ENCODE results near the gene CST3.
"Not testable (repeated sequence)": the region's sequence is repeated elsewhere in the genome, so short reads cannot be mapped to it uniquely, and the experiment has no call there.

Gene CST3

DNA sequence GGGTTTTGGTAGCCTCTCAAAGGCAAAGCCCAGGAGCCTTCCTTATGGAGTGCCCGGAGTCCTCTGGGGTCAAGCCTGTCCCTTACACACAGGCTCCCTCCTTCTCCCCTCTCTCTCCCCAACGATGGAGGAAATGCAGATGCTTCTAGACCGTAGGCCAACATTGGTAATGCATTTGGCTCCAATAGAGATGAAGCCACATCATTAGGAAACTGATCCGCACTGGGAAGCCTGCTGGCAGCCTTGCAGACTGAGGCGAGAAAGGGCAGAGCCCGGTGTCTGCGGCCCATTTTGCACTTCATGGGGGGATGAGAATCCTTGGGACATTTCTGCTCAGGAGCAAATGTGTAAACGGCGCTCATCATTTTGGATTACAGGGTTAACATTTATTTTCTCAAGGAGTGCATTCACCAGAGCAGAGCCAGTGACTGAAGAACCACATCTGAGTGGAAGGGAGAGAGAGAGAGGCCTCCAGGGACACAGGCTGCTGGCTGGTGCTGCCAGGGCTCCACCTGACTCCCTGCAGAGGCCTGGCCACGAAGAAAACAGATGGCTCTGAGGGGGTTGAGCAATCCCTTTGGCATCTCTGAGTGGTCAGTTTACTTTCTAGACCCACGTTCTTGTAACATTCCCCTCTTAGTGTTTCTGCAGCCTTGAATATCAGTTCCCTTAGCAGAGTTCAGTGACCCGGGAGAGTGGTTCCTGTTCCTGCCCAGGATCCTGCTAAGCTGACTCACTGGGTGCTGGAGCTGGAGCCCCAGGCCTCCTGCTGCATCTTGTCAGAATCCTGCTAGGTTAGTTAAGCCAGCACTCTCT lies 4.4 kb upstream of the CST3 start:
- no peak for DNase-seq

DNA sequence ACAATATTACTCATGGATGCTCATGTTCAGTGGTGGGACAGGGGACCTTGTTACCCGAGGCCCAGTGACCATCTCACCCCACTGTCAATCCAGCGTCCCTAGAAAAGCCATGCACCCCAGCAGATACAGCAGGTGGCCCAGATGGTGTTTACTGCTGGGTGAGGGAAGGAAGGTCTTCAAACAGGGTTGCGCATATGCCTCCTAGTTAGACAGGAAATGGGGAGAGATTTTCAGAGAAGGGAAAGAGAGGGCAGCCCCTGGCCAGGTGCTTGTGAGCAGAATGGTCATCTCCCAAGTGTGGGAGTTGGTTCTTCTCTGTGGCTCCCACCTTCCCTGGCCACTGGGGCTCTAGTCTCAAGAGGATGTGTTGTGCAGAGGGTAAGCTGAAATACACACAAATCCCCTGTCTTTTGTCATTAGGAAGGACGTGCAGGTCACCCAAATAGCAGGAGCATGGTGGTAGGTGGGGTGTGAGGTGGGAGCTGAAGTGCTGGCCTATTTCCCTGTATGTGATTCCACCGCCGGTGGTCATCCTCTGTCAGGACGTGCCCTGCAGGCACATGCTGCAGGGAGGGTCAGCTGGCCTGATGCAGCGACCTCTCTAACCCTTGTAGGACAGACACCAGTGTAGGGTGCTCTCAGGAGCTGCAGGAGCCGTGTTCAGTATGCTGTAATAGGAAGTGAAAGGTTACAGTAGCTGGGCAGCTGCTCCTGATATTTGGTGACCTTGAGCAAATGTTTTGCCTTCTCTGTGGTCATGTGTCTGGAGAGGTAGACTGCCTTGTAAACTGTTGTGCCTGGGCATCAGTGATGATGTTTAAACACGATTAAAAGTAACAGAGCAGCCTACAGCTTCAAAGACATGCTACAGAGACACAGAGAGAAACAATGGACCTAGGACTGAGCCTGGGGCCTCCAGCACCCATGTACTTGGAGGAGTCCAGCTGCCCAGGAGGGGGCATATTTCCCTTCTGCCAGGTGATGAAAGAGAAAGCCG lies 3.2 kb upstream of the CST3 start:
- no peak for DNase-seq

DNA sequence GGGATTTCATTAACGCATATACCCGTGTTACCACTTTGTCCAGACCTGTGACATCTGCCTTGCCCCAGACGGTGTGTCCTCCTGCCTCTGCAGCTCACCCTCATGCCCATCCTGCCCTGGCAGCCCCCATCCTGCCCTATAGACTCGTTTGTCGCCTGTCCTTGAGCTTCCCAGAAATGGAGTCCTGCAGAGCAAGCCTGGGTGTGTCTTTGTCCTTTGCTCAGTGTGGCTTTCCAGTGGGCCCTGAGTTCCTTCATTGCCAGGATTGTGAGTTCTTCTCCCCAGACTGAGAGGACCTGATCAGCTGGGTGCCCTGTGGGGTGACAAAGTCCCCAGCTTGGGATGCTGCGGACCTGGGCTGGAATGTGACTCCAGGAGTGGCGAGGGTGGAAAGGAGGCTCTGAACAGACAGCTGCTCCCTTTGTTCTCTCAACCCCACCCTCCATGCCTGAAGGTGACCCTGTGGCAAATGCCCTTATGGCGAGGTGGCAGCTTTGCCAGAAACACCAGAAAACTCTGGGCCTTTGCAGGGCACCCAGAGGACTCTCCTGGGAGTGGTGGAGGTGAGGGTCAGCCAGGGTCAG lies 2.4 kb upstream of the CST3 start:
- no peak for DNase-seq

DNA sequence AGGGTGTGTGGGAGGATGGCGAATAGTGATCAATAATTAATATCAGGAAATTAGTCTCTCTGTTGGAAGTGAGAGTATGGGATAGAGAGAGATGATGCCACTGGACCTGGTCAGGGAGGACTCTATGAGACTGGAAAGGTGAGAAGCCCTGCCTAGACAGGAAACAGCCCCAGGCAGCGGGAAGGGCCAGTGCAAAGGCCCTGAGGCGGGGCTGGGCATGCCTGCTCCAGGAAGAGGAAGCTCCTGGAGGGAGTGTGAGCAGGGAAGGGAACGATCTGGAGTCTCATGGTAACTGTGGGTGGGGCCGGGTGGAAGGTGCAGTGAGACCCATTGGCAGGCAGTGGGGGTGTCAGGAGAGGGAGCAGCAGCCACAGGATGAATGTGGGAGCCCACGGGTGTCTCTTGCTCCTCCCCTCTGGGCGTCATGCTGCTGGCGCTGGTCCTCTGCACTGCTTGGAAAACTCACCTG lies 1.8 kb upstream of the CST3 start:
- DNase-seq = no peak

DNA sequence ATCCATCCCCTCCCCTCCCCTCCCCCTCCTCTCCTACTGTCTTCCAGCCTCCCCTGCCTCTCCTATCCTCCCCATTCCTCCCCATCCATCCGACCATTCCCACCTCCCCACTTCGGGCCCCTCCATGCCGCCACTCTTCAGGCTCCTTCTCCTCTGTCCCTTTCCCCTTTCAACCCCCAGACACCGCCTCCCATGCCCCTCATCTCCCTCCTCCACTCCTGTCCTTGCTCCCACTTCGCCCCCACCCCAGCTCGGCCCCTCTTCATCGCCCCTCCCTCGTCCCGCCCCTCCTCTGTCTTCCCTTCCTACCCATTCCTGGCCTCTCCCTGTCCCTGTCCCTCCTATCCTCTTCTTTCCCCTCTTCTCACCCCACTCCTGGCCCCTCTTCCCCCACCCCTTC lies 554 bp upstream of the CST3 start:
- no peak for DNase-seq

DNA sequence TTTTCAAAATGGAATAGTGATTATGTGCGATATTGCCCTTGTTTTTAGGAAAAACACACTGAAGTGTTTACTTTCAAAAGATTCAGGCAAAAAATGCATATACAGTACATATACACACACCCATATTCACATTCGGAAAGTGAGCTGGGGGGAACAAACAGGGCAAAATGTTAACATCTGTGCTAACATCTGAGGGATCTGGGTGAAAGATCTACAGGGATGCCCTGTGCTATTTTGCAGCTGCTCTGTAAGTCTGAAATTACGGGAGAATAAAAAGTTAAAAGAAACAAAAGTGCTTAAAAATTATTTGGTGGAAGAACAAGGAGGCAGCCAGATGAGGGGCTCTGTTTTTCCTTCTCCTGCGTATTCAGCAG lies 860 bp downstream of the CST3 start:
- no peak for DNase-seq

DNA sequence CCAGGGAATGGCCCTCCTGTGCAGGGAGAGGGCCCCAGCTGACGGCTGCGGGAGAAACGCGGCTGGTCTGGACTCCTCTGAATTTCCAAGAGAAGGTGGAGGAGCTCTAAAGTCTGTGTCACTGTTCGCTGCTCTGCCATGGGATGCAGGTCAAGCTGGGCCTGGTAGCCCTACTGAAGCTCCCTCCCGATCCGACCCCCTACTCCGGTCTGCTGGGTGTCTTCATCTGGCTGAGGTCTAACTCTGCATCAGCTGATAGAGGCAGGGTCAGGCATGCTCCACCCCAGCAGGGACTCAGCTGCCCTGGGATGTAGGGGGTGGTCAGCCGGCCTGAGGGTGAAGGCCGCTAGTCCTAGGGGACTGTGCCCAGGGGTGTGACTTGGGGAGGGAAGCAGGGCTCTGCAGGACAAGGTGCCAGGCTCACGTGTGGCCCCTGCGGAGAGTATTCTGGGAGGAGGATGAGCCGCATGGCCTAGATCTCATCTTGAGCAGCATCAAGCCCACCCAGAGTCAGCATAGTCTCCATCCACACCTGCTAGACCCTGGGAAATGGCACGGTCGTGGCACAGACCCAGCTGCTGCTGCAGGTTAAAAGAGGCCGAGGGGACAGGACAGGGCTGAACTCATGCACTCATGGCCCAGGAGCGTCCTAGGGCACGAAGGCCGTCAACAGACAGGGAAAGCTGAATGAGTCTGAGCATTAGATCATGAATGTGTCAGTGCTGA lies 1.4 kb downstream of the CST3 start:
- DNase-seq = no peak

DNA sequence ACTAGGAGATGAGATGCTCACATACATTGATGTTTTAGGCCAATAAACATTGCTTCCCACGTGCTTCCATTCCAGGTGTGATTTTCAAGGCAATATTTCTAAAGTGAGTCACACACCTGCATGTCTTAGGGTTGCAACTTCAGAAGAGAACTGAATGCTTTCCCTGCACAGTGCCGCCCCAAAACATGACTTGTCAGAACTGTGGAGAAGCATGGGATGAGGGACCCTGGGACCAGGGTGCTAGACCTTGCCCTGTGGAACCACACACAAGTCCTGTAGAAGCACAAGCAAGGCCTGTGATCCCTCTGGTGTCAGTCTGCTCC lies 2.0 kb downstream of the CST3 start:
- not testable (repeated sequence) for DNase-seq

DNA sequence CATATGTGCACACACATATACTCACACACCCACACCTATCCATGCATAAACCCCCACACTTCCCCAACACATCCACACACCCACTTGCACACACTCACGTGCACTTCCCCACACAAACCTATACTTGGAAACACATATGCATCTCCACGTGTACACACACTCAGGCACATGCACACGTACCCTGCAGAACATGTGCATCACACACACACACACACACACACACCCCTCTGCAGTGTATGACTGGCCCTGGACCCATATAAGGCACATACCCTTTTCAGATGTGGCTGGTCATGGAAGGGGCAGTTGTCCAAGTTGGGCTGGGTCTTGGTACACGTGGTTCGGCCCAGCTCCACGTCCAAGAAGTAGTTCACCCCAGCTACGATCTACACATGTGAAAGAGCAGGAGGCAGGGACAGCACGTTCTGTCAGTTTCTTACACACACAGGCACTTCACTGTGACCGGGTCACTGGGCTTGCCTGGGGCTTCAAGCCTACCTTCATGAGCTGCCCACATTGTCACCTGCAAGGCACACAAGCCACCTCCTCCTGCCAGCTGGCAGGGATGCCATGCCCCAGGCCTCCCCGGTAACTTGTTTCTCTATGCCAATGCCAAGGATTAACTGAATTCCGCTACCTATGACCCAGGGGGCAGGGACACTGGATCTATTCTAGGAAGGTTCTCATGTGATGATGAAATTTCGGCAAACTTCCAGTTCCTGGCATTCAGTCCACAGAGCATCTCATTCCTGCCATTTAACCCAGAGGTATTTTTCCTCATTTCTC lies 2.6 kb downstream of the CST3 start:
- DNase-seq = no peak

DNA sequence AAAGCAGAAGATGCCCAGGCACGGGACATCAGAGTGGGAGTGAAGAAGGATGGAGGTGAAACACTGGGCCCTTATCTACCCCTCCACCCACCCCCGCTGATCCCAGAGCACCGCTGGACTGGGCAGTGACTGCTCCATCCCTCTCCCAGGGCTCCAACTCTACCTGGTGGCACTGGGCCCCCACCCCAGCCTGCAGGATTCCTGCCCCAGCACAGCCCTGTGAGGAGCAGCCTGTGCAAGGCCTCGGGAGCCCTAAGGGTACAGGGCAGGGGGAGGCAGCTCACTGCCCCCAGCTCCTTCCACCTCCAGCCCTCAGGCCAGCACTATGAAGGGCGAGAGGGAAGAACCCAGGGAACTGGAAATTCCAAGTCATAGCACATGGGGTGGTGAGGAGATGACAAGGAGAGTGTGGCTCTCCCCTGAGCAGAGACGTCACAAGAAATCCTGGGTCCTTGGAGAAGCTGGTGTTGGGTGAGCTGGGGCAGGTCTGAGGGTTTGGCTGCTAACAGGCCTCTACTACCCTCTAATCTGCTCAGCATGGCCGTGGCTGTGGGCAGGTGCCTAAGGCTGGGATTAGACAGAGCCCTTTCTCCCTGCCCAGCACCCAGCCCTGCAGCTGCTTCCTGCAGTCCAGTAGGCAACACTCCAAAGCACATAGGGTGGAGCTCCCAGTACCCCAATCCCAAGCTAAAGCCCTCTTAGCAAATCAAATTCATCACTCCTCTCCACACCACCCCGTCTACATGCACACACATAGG lies 3.5 kb downstream of the CST3 start:
- no peak for DNase-seq

DNA sequence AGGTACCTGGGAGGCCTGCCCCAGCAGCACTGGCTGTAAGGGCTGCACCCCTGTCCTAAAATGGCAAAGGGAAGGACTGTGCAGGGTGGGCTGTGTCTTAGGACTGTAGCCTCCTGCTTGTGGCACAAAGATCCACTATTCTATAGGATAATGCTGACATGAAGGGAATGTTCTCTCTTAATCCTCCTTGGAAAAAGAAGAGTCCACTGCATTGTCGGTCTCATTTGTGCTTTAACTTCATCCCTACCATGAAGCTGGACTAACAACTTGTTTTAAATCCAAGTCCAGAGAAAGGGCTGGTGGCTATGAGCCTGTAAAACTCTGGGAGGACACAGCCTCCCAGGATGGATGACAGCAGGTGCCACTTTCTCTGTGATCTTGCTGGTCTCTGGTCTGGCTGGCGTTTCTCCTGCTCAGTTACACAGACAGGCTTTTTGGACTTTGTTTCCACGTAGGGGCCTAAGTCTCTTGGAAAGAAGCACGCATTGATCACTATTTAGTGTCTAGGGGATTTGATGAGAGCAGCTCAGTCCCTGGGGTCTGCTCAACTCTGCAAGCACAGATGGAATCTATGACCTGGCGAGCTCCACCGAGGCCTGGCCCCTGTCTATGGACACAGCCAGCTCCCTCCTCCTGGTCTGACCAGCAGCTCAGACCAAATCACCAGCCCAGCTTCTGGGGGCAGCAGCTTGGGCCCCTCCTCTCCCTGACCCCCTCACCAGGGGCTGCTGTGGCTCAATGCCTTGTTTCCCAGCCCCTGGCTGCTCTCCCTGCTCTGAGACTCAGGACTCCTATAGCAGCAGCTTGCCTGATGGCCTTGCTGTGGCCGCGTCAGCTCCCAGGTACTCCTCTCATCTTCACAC lies 4.8 kb downstream of the CST3 start:
- DNase-seq = no peak

DNA sequence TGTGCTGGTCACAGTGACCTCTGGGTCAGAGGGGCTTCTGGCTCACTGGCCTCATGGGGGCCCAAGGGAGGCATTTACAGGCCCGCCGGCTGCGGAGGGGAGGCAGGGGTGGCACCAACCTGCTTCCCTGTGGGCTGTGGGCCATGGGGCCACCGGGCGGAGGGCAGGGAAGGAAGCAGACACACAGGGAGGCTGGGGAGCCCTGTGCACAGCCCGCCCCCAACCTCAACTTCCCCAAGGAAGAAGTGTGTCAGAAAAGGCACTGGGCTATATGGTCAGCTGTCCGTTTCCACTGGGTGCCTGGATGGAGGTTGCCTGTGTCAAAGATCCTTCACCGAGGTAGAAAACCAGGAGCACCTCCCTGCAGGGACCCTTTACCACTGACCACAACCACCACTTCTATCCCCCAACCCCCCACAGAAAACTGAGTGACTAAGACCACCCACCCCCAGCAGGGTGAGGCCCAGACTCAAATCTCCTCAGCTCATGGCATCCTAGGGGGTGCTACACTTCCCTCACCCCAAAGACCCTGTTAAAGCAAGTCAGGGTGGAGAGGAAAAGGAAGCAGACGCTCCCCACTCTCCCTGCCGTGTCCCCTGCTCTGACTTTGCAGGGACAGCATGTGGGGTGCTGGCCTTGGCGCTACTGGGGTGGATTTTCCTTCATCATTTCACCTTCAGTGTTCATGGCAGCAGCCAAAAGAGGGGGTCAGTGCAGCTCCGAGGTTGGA lies 5.6 kb downstream of the CST3 start:
- DNase-seq = no peak

DNA sequence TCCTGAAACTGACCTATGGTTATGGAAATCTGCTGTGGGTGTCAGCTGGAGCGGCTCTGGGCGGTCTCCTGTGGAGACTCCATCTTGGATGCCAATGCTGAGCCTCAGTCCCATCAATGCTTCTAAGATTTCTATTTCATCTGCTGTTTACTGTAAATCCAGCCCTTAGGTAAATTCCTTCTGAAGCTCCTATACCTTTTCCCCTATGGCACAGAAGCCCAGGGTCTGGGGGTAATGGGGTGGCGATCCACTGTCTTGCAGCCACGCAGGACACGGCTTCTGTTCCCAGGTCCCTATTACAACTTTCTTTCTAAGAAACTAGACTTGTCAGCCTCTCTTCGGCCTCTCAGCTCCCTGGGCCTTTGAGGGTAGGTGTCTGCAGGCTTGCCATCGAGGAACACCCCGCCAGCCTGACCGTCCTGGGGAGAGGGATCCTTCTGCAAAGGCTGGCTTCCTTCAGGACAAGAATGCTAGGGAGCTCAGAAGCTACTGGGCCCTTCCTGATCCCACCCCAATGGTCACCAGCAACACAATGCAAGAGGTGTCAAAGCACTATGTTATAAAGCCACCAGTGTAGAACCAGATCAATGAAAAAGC lies 6.4 kb downstream of the CST3 start:
- no peak for DNase-seq

DNA sequence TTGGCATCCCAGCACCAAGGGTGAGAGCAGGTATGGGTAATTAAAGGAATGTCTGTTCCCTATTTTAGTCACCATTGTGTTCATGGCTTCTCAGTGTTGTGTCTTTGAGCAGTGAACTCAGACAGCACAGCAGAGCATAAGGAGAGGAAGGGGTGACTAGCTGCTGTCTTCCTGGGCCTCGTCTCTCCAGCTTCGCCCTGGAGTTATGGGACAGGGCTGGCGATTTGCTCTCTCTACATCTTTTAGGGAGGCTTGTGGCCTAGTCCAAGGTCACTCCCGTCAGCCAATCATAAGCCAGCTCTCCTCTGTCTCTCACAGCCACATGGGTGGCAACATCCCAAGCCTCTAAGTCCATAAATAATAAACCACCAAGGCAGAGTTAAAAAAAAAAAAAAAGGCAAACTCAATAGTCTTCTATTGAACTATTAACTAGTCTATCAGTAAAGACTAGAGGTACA lies 7.3 kb downstream of the CST3 start:
- no peak for DNase-seq

DNA sequence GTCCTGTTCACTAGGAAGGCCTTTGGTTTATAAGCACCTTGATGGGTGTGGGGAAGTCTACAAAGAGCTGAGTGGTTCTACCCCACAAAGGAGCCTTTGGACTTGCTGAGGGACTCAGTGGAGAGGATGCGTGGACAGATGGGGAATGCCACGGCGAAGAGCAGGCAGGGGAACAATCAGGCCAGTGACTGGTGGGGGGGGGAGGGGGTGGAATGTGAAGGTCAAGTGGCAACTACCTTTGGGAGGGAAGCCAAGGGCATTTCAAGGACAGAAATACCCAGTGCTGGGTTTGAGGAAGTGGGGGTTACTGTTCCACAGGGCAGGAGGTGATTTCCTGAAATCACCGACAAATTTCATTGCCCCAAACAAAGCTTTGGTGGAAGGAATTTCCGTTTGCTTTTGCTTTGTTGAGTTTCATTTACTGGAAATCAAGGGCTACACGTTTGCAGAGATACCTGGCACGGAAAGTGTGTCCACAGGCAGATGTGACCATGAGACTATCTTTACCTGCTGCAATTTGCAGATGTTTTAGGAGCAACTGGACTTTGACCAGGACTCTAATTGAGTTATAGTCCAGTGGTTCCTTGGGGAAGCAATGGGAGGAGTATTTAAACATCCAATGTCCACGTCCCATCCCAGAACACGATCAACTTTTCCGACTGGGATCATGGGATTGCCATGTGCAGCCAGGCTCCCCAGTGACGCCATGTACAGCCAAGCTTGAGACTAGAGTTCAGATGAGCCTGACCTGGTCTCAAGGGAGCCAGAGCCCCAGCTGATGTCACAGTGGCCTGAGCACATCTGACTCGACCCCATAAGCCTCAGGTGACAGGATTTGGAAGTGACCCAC lies 8.0 kb downstream of the CST3 start:
- no peak for DNase-seq

DNA sequence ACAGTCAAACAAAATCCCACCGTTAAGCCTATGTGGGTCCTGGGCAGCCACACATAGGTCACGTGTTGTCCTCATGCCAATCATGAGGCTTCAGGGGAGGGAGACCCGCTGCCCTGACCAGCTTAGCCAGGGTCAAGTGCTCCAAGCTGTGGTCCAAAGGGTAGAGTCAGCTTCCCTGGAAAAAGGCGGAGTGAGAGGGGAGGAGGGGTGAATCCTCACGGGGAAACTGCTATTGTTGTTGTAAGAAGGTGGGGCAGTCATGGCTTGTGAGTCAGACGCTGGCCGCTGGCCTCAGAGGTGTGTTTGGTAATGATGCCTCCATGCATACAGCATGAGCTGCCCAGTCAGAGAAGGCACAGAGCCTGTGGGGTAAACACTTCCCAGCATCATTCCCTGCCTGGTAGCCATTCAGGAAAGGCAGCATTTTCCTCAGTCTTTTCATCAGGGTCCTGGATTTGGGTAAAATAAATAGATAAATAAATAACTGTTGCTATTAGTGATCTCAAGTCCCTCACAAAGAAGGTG lies 8.7 kb downstream of the CST3 start:
- no peak for DNase-seq

DNA sequence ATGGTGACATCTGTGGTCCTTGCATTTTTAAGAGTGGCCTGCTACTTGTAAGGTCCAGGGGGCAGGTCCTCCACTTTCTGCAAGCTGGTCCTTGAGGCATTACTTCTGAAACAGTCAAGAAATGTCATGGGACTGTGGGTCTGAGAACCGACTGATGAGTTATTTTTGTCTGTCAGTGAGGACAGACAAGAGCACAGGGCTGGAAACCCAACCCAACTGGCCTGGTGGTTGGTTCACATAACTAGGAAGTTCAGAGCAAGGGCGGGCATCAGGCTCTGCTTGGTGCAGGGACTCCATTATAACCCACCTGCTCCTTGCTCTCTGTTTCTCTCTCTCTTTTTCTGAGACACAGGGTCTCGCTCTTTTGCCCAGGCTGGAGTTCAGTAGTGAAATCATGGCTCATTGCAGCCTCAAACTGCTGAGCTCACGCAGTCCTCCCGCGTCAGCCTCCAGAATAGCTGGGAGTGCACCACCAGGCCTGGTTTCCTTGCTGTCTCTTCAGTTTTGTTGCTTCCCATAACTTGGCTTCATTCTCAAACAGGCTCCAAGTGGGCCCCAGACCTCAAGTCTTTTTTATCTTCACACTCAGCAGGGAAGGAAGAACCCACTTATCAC lies 9.2 kb downstream of the CST3 start:
- no peak for DNase-seq
